ENCODE measurements around the gene BBOF1.

- no peak for TF ChIP-seq CTCF (IDR thresholded peaks at IDR 0.05)
- no peak for TF ChIP-seq EZH2 (IDR thresholded peaks at IDR 0.05)
These were observed 86.2 kb downstream of the BBOF1 start for GRCh38 chr14:74105381-74105780.

All from neural progenitor cell (in vitro differentiated cells).